Measurements from ENCODE around the gene SLC66A3.
A peak's percentile ranks its signal among the peaks of the same experiment; 100 is the strongest.

SLC66A3 gene

GRCh38 chr2:11140492-11140891, 14.8 kb upstream of the SLC66A3 start:
- no peak for DNase-seq

- DNase-seq, result no peak
These were observed 13.9 kb upstream of the SLC66A3 start for GRCh38 chr2:11141319-11141718.

GRCh38 chr2:11142330-11142729, 12.9 kb upstream of the SLC66A3 start:
- no peak for DNase-seq

- DNase-seq, result no peak
These were observed 12.3 kb upstream of the SLC66A3 start for GRCh38 chr2:11142987-11143386.

GRCh38 chr2:11144077-11144737, 11.1 kb upstream of the SLC66A3 start:
- no peak for DNase-seq

GRCh38 chr2:11144738-11145079, 10.6 kb upstream of the SLC66A3 start:
- DNase-seq, result no peak

GRCh38 chr2:11145350-11145749, 9.9 kb upstream of the SLC66A3 start:
- DNase-seq, result peak; percentile 83

GRCh38 chr2:11146076-11146475, 9.2 kb upstream of the SLC66A3 start:
- no peak for DNase-seq

- DNase-seq, result no peak
These were observed 8.0 kb upstream of the SLC66A3 start for GRCh38 chr2:11147263-11147662.

- DNase-seq, result no peak
These were observed 2.7 kb upstream of the SLC66A3 start for GRCh38 chr2:11152591-11152990.

- peak; percentile 38 to 41 for DNase-seq
These were observed 998 bp upstream of the SLC66A3 start for GRCh38 chr2:11154016-11154922.

GRCh38 chr2:11154923-11155380, 315 bp upstream of the SLC66A3 start:
- peak; percentile 87 to 90 for DNase-seq

- no peak for DNase-seq
These were observed 1.3 kb downstream of the SLC66A3 start for GRCh38 chr2:11156396-11157075.

- no peak for DNase-seq
These were observed 2.0 kb downstream of the SLC66A3 start for GRCh38 chr2:11157296-11157695.

GRCh38 chr2:11157731-11158130, 2.5 kb downstream of the SLC66A3 start:
- no peak for DNase-seq

GRCh38 chr2:11158916-11159573, 3.8 kb downstream of the SLC66A3 start:
- DNase-seq, result no peak

GRCh38 chr2:11159574-11160170, 4.4 kb downstream of the SLC66A3 start:
- DNase-seq, result no peak

- no peak for DNase-seq
These were observed 5.0 kb downstream of the SLC66A3 start for GRCh38 chr2:11160256-11160655.

- DNase-seq, result no peak
These were observed 5.6 kb downstream of the SLC66A3 start for GRCh38 chr2:11160731-11161455.

- DNase-seq, result no peak
These were observed 6.5 kb downstream of the SLC66A3 start for GRCh38 chr2:11161747-11162146.

- DNase-seq, result no peak
These were observed 8.4 kb downstream of the SLC66A3 start for GRCh38 chr2:11163439-11164317.
